Measurements from ENCODE around the gene CFAP100.

The CFAP100 gene

GRCh38 chr3:126442094-126442855, 47.6 kb downstream of the CFAP100 start:
- CTCF ChIA-PET: interaction anchor here (0.5 to 1.0 kb wide), 2 partner anchors 9 to 10 kb away, joined by 3 read pairs; no protein-coding TSS in a partner anchor
- 98% methylated on average over 10 of the region's 13 CpGs for WGBS (ENCODE audit: insufficient coverage)
- no peaks in the 10 kb centered on the region for H3K27me3 ChIP-seq (replicated peaks in 2 of 5; ENCODE audit: control insufficient read depth in 4 of 5, insufficient read depth in 5 of 5, low read length in 4 of 5)
- H3K9me3 ChIP-seq (ENCODE audit: control extremely low read depth in 1 of 5, control insufficient read depth in 4 of 5, insufficient read depth in 2 of 5, low read depth in 1 of 5, low read length in 4 of 5): no peaks in the 10 kb centered on the region
- no peaks in the 10 kb centered on the region for H3K4me1 ChIP-seq (ENCODE audit: control extremely low read depth in 1 of 4, control insufficient read depth in 4 of 4, insufficient read depth in 4 of 4, low read length in 3 of 4)
- POLR2A ChIA-PET: no interaction called here
- no peak for DNase-seq
- peaks cover 5 to 60% (median 40%) of the 10 kb centered on the region in 4 experiments for H3K36me3 ChIP-seq (ENCODE audit: control insufficient read depth in 4 of 4, insufficient read depth in 4 of 4, low read length in 3 of 4)
- H3K27ac ChIP-seq (ENCODE audit: insufficient read depth in 1 of 2, low read depth in 1 of 2, low read length in 2 of 2, poor library complexity in 1 of 2, severe bottlenecking in 2 of 2): no peak overlapping the region
- H3K4me3 ChIP-seq (ENCODE audit: control insufficient read depth in 1 of 7, extremely low read depth in 1 of 7, insufficient read depth in 4 of 7, low read depth in 2 of 7, low read length in 6 of 7): no peak overlapping the region

- ChIA-PET POLR2A (no interaction called here), CTCF (interaction anchor here (0.5 kb wide), 1 partner anchor 9 kb away, joined by 3 read pairs; no protein-coding TSS in a partner anchor)
- Histone ChIP-seq H3K4me3 (ENCODE audit: control insufficient read depth in 1 of 7, extremely low read depth in 1 of 7, insufficient read depth in 4 of 7, low read depth in 2 of 7, low read length in 6 of 7) (no peak overlapping the region), H3K36me3 (ENCODE audit: control insufficient read depth in 4 of 4, insufficient read depth in 4 of 4, low read length in 3 of 4) (peaks cover 4 to 56% (median 40%) of the 10 kb centered on the region in 4 experiments), H3K27me3 (replicated peaks in 2 of 5; ENCODE audit: control insufficient read depth in 4 of 5, insufficient read depth in 5 of 5, low read length in 4 of 5) (no peaks in the 10 kb centered on the region), H3K4me1 (ENCODE audit: control extremely low read depth in 1 of 4, control insufficient read depth in 4 of 4, insufficient read depth in 4 of 4, low read length in 3 of 4) (no peaks in the 10 kb centered on the region), H3K9me3 (ENCODE audit: control extremely low read depth in 1 of 5, control insufficient read depth in 4 of 5, insufficient read depth in 2 of 5, low read depth in 1 of 5, low read length in 4 of 5) (no peaks in the 10 kb centered on the region), H3K27ac (ENCODE audit: insufficient read depth in 1 of 2, low read depth in 1 of 2, low read length in 2 of 2, poor library complexity in 1 of 2, severe bottlenecking in 2 of 2) (no peak overlapping the region)
- DNase-seq: no peak
- WGBS (ENCODE audit: insufficient coverage): 94% methylated on average over 3 of the region's 3 CpGs
These were observed 48.1 kb downstream of the CFAP100 start for GRCh38 chr3:126442856-126443242.

GRCh38 chr3:126445506-126445905, 50.8 kb downstream of the CFAP100 start:
- Histone ChIP-seq H3K27ac (ENCODE audit: insufficient read depth in 1 of 2, low read depth in 1 of 2, low read length in 2 of 2, poor library complexity in 1 of 2, severe bottlenecking in 2 of 2) (no peak overlapping the region), H3K27me3 (replicated peaks in 2 of 5; ENCODE audit: control insufficient read depth in 4 of 5, insufficient read depth in 5 of 5, low read length in 4 of 5) (no peaks in the 10 kb centered on the region), H3K4me3 (ENCODE audit: control insufficient read depth in 1 of 7, extremely low read depth in 1 of 7, insufficient read depth in 4 of 7, low read depth in 2 of 7, low read length in 6 of 7) (no peak overlapping the region), H3K9me3 (ENCODE audit: control extremely low read depth in 1 of 5, control insufficient read depth in 4 of 5, insufficient read depth in 2 of 5, low read depth in 1 of 5, low read length in 4 of 5) (no peaks in the 10 kb centered on the region), H3K36me3 (ENCODE audit: control insufficient read depth in 4 of 4, insufficient read depth in 4 of 4, low read length in 3 of 4) (peaks cover 2 to 59% (median 36%) of the 10 kb centered on the region in 4 experiments), H3K4me1 (ENCODE audit: control extremely low read depth in 1 of 4, control insufficient read depth in 4 of 4, insufficient read depth in 4 of 4, low read length in 3 of 4) (no peaks in the 10 kb centered on the region)
- POLR2A ChIA-PET: no interaction called here
- WGBS (ENCODE audit: insufficient coverage): 86% methylated on average over 5 of the region's 5 CpGs
- no peak for DNase-seq
- CTCF ChIA-PET: no interaction called here

GRCh38 chr3:126446301-126446700, 51.6 kb downstream of the CFAP100 start:
- no peaks in the 10 kb centered on the region for H3K4me1 ChIP-seq (ENCODE audit: control extremely low read depth in 1 of 4, control insufficient read depth in 4 of 4, insufficient read depth in 4 of 4, low read length in 3 of 4)
- WGBS (ENCODE audit: insufficient coverage): 98% methylated on average over 5 of the region's 8 CpGs
- H3K36me3 ChIP-seq (ENCODE audit: control insufficient read depth in 4 of 4, insufficient read depth in 4 of 4, low read length in 3 of 4): peaks cover 2 to 60% (median 39%) of the 10 kb centered on the region in 4 experiments
- no peak overlapping the region for H3K4me3 ChIP-seq (ENCODE audit: control insufficient read depth in 1 of 7, extremely low read depth in 1 of 7, insufficient read depth in 4 of 7, low read depth in 2 of 7, low read length in 6 of 7)
- no peak for DNase-seq
- H3K9me3 ChIP-seq (ENCODE audit: control extremely low read depth in 1 of 5, control insufficient read depth in 4 of 5, insufficient read depth in 2 of 5, low read depth in 1 of 5, low read length in 4 of 5): no peaks in the 10 kb centered on the region
- H3K27me3 ChIP-seq (replicated peaks in 2 of 5; ENCODE audit: control insufficient read depth in 4 of 5, insufficient read depth in 5 of 5, low read length in 4 of 5): no peaks in the 10 kb centered on the region
- ChIA-PET CTCF (interaction anchor here (1.1 to 1.4 kb wide), 3 partner anchors 14 to 25 kb away, joined by 3 read pairs; no protein-coding TSS in a partner anchor), POLR2A (no interaction called here)
- H3K27ac ChIP-seq (ENCODE audit: insufficient read depth in 1 of 2, low read depth in 1 of 2, low read length in 2 of 2, poor library complexity in 1 of 2, severe bottlenecking in 2 of 2): no peak overlapping the region

- Histone ChIP-seq H3K27me3 (replicated peaks in 2 of 5; ENCODE audit: control insufficient read depth in 4 of 5, insufficient read depth in 5 of 5, low read length in 4 of 5) (no peaks in the 10 kb centered on the region), H3K36me3 (ENCODE audit: control insufficient read depth in 4 of 4, insufficient read depth in 4 of 4, low read length in 3 of 4) (peaks cover 4 to 60% (median 39%) of the 10 kb centered on the region in 4 experiments), H3K4me3 (ENCODE audit: control insufficient read depth in 1 of 7, extremely low read depth in 1 of 7, insufficient read depth in 4 of 7, low read depth in 2 of 7, low read length in 6 of 7) (no peak overlapping the region), H3K4me1 (ENCODE audit: control extremely low read depth in 1 of 4, control insufficient read depth in 4 of 4, insufficient read depth in 4 of 4, low read length in 3 of 4) (no peaks in the 10 kb centered on the region), H3K9me3 (ENCODE audit: control extremely low read depth in 1 of 5, control insufficient read depth in 4 of 5, insufficient read depth in 2 of 5, low read depth in 1 of 5, low read length in 4 of 5) (no peaks in the 10 kb centered on the region), H3K27ac (ENCODE audit: insufficient read depth in 1 of 2, low read depth in 1 of 2, low read length in 2 of 2, poor library complexity in 1 of 2, severe bottlenecking in 2 of 2) (no peak overlapping the region)
- POLR2A ChIA-PET: no interaction called here
- 100% methylated on average over 2 of the region's 2 CpGs for WGBS (ENCODE audit: insufficient coverage)
- DNase-seq: no peak
- CTCF ChIA-PET: interaction anchor here (1.1 to 1.4 kb wide), 3 partner anchors 14 to 25 kb away, joined by 3 read pairs; no protein-coding TSS in a partner anchor
These were observed 52.1 kb downstream of the CFAP100 start for GRCh38 chr3:126446791-126447190.

GRCh38 chr3:126447456-126448106, 52.9 kb downstream of the CFAP100 start:
- Histone ChIP-seq H3K27ac (ENCODE audit: insufficient read depth in 1 of 2, low read depth in 1 of 2, low read length in 2 of 2, poor library complexity in 1 of 2, severe bottlenecking in 2 of 2) (no peak overlapping the region), H3K4me1 (ENCODE audit: control extremely low read depth in 1 of 4, control insufficient read depth in 4 of 4, insufficient read depth in 4 of 4, low read length in 3 of 4) (no peaks in the 10 kb centered on the region), H3K9me3 (ENCODE audit: control extremely low read depth in 1 of 5, control insufficient read depth in 4 of 5, insufficient read depth in 2 of 5, low read depth in 1 of 5, low read length in 4 of 5) (no peaks in the 10 kb centered on the region), H3K36me3 (ENCODE audit: control insufficient read depth in 4 of 4, insufficient read depth in 4 of 4, low read length in 3 of 4) (peaks cover 6 to 66% (median 40%) of the 10 kb centered on the region in 4 experiments), H3K27me3 (replicated peaks in 2 of 5; ENCODE audit: control insufficient read depth in 4 of 5, insufficient read depth in 5 of 5, low read length in 4 of 5) (no peaks in the 10 kb centered on the region), H3K4me3 (ENCODE audit: control insufficient read depth in 1 of 7, extremely low read depth in 1 of 7, insufficient read depth in 4 of 7, low read depth in 2 of 7, low read length in 6 of 7) (no peak overlapping the region)
- ChIA-PET POLR2A (no interaction called here), CTCF (interaction anchor here (1.1 to 1.4 kb wide), 3 partner anchors 13 to 24 kb away, joined by 3 read pairs; no protein-coding TSS in a partner anchor)
- WGBS (ENCODE audit: insufficient coverage): 96% methylated on average over 9 of the region's 12 CpGs
- DNase-seq: no peak

All from common myeloid progenitor, CD34-positive (primary cell).